HCT116 (cell line): ENCODE measurements around the gene ARMC2. TPM values are rescaled to one million over a fixed set of nuclear protein-coding genes. Genes with fewer than 3 reads are reported as not detected.

ENCODE experiments used
- ATAC-seq: fragments of 200-7000 bp; cut with Tn5 transposase; 2 replicates; pipeline ENCODE4 v1.9.1; 2020; ENCODE audit warnings: mild to moderate bottlenecking, moderate library complexity
- BruUV-seq: library from RNA; stranded (reverse); fragments of 400-500 nt; replicated peaks from 2 replicates; lab custom pipeline; 2021; lab: Mats Ljungman, UMichigan
- CTCF ChIA-PET: fragments of 300-600 bp; sonication (Branson Sonifier 250); formaldehyde crosslinking; loops from one replicate; lab custom pipeline; 2021; ENCODE audit warnings: antibody characterized with exemption; lab: Charles Lee
- POLR2A ChIA-PET: fragments of 300-600, 350-600 bp; sonication (Branson Sonifier 250); formaldehyde crosslinking; loops from one replicate; lab custom pipeline; 2021; ENCODE audit warnings: antibody characterized with exemption; lab: Charles Lee
- RAD21 ChIA-PET, 2 experiments: fragments of 300-600 bp; sonication (Branson Sonifier 250); formaldehyde crosslinking; loops; one replicate each; lab custom pipeline; 2023; ENCODE audit warnings: low total read pairs in 2 of 2; ENCODE audit not compliant: uncharacterized antibody in 2 of 2, unreplicated experiment in 2 of 2, low non-redundant PET in 1 of 2; lab: Charles Lee
- DNase-seq: peaks from one replicate; pipeline ENCODE4 v3.0.0-alpha.2; 2010; ENCODE audit warnings: low read depth, low spot score
- H2AFZ ChIP-seq: fragments of 200-600 bp; shearing (Covaris generic), sonication (generic); 2 replicates; pipeline ENCODE4 v1.6.1; 2017; ENCODE audit warnings: low read depth, mixed run types, mixed read lengths, antibody characterized with exemption, low read length; ENCODE audit not compliant: poor library complexity, severe bottlenecking
- H3K27ac ChIP-seq: 2 replicates; pipeline ENCODE4 v1.5.1; 2012; ENCODE audit warnings: low read depth, low read length
- H3K27me3 ChIP-seq: fragments of 200-600 bp; sonication (generic); 2 replicates; pipeline ENCODE4 v1.6.1; 2016; ENCODE audit warnings: mixed run types, low read length, mixed read lengths; ENCODE audit not compliant: insufficient read depth
- H3K36me3 ChIP-seq, 2 experiments: fragments of 200-500 bp in 1 of 2; fragments of 200-600 bp in 1 of 2; sonication (Bioruptor generic) in 1 of 2; sonication (generic) in 1 of 2; 2 replicates each; pipeline versions ENCODE4 v1.5.1 to v1.6.1; 2014 to 2016; ENCODE audit warnings: low read length in 2 of 2, inconsistent platforms in 1 of 2, mixed read lengths in 1 of 2, mixed run types in 1 of 2; ENCODE audit not compliant: insufficient read depth in 2 of 2, control insufficient read depth in 1 of 2
- H3K4me1 ChIP-seq, 2 experiments: fragments of 200-600 bp in 1 of 2; sonication (generic) in 1 of 2; 2 replicates each; pipeline versions ENCODE4 v1.5.1 to v1.6.1; 2012 to 2017; ENCODE audit warnings: low read length in 2 of 2, inconsistent platforms in 1 of 2, mild to moderate bottlenecking in 1 of 2, mixed read lengths in 1 of 2, mixed run types in 1 of 2, moderate library complexity in 1 of 2; ENCODE audit not compliant: insufficient read depth in 2 of 2, control insufficient read depth in 1 of 2
- H3K4me2 ChIP-seq: fragments of 200-600 bp; sonication (generic); 2 replicates; pipeline ENCODE4 v1.6.1; 2017; ENCODE audit warnings: mixed run types, low read length, mixed read lengths
- H3K4me3 ChIP-seq, 2 experiments: fragments of 200-600 bp in 1 of 2; sonication (generic) in 1 of 2; replicated peaks in 1 of 2; 2 replicates each; pipeline ENCODE4 v1.5.1; 2011 to 2016; ENCODE audit warnings: low read length in 2 of 2, control low read depth in 1 of 2, low read depth in 1 of 2, mild to moderate bottlenecking in 1 of 2, mixed read lengths in 1 of 2, mixed run types in 1 of 2
- H3K79me2 ChIP-seq: fragments of 200-600 bp; sonication (generic); 2 replicates; pipeline ENCODE4 v1.6.1; 2017; ENCODE audit warnings: mild to moderate bottlenecking, mixed run types, low read length, moderate library complexity, mixed read lengths; ENCODE audit not compliant: insufficient read depth
- H3K9ac ChIP-seq: fragments of 200-600 bp; sonication (generic); 2 replicates; pipeline ENCODE4 v1.6.1; 2016; ENCODE audit warnings: low read length, mixed read lengths
- H3K9me2 ChIP-seq: fragments of 200-600 bp; sonication (generic), shearing (Covaris generic); 2 replicates; pipeline ENCODE4 v1.6.1; 2017; ENCODE audit warnings: mixed run types, mild to moderate bottlenecking, moderate library complexity; ENCODE audit not compliant: insufficient read depth
- H3K9me3 ChIP-seq, 2 experiments: fragments of 200-500 bp in 1 of 2; fragments of 200-600 bp in 1 of 2; sonication (Bioruptor generic) in 1 of 2; sonication (generic) in 1 of 2; 2 replicates each; pipeline ENCODE4 v1.6.1; 2014 to 2017; ENCODE audit warnings: low read length in 2 of 2, mixed read lengths in 2 of 2, inconsistent platforms in 1 of 2, low read depth in 1 of 2, mild to moderate bottlenecking in 1 of 2, mixed run types in 1 of 2, moderate library complexity in 1 of 2; ENCODE audit not compliant: control insufficient read depth in 1 of 2, insufficient read depth in 1 of 2
- H4K20me1 ChIP-seq: fragments of 200-600 bp; sonication (generic), shearing (Covaris generic); 2 replicates; pipeline ENCODE4 v1.6.1; 2017; ENCODE audit warnings: mixed run types, mild to moderate bottlenecking, moderate library complexity; ENCODE audit not compliant: insufficient read depth
- CBX3 ChIP-seq: IDR thresholded peaks from 2 replicates; pipeline ENCODE4 v1.6.1; 2012; ENCODE audit warnings: low read depth
- CEBPB ChIP-seq: IDR thresholded peaks from 2 replicates; pipeline ENCODE4 v1.6.1; 2012; ENCODE audit warnings: low read depth
- ELF1 ChIP-seq: IDR thresholded peaks from 2 replicates; pipeline ENCODE4 v1.6.1; 2012; ENCODE audit warnings: low read depth, borderline replicate concordance
- EZH2 ChIP-seq: fragments of 200-600 bp; sonication (generic); IDR thresholded peaks from 2 replicates; pipeline ENCODE4 v1.6.1; 2017; ENCODE audit warnings: antibody characterized with exemption, mixed run types
- EZH2phosphoT487 ChIP-seq: fragments of 200-600 bp; IDR thresholded peaks from 2 replicates; pipeline ENCODE4 v1.6.1; 2018; ENCODE audit warnings: antibody characterized with exemption, borderline replicate concordance
- FOSL1 ChIP-seq: IDR thresholded peaks from 2 replicates; pipeline ENCODE4 v1.6.1; 2012; ENCODE audit warnings: low read depth
- RAD21 ChIP-seq: IDR thresholded peaks from 2 replicates; pipeline ENCODE4 v1.6.1; 2012; ENCODE audit warnings: low read depth, mild to moderate bottlenecking
- SIN3A ChIP-seq: IDR thresholded peaks from 2 replicates; pipeline ENCODE4 v1.6.1; 2012; ENCODE audit warnings: low read depth
- SP1 ChIP-seq: IDR thresholded peaks from 2 replicates; pipeline ENCODE4 v1.6.1; 2012; ENCODE audit warnings: low read depth
- SRF ChIP-seq: IDR thresholded peaks from 2 replicates; pipeline ENCODE4 v1.6.1; 2012; ENCODE audit warnings: low read depth
- TCF7L2 ChIP-seq: IDR thresholded peaks from 2 replicates; pipeline ENCODE4 v1.7.0; 2011; ENCODE audit warnings: borderline replicate concordance, inconsistent platforms; ENCODE audit not compliant: insufficient read depth, insufficient read length; ENCODE audit errors: extremely low read depth
- ZFX ChIP-seq: fragments of 450-650 bp; IDR thresholded peaks from 2 replicates; pipeline ENCODE4 v1.6.1; 2017
- ZNF274 ChIP-seq: fragments of 200-500 bp; sonication (Bioruptor generic); IDR thresholded peaks from 2 replicates; pipeline ENCODE4 v1.6.1; 2014; ENCODE audit warnings: mild to moderate bottlenecking, low read depth, low read length, inconsistent platforms
- intact Hi-C: fragments of 100-400 bp; cut with micrococcal nuclease; formaldehyde crosslinking; loops from 2 replicates; pipeline ENCODE4 v1.10.0; 2022
- total RNA-seq: library from RNA; stranded (reverse); gene quantifications from one replicate; pipeline ENCODE4 v1.2.1, GENCODE V29; 2021; ENCODE audit not compliant: unreplicated experiment
- TF ChIP-seq, protein P1 (sequence below): IDR thresholded peaks from 2 replicates; pipeline ENCODE4 v1.6.1; 2012; ENCODE audit warnings: low read depth
- TF ChIP-seq, protein P2 (sequence below), 3 experiments: fragments of 200-600 bp in 1 of 3; sonication (generic) in 1 of 3; IDR thresholded peaks in 2 of 3; conservative IDR thresholded peaks in 1 of 3; 2 replicates each; pipeline ENCODE4 v1.5.1; 2012 to 2017; ENCODE audit warnings: low read depth in 2 of 3, low read length in 2 of 3, antibody characterized with exemption in 1 of 3, borderline replicate concordance in 1 of 3, control low read depth in 1 of 3, mild to moderate bottlenecking in 1 of 3, mixed read lengths in 1 of 3, mixed run types in 1 of 3, moderate library complexity in 1 of 3; ENCODE audit not compliant: insufficient read depth in 1 of 3
- TF ChIP-seq, protein P3 (sequence below): IDR thresholded peaks from 2 replicates; pipeline ENCODE4 v1.6.1; 2012

Gene ARMC2
- total RNA-seq, 1 experiment from 2014 or later, result 3.6 TPM

DNA sequence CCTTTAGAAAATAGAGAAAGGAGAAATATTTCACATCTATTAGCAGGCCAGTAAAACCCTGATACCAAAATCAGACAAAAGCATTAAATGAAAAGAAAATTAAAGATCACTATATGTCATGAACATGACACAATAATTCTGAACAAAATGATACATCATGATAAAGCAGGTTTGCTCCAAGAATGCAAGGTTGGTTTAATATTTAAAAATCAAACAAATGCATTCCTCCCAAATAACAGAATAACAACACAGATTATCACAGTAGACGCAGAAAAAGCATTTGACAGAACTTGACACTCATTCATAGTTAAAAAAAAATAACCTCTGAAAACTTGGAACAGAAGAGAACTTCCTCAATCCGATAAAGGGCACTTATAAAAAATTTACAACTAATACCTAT lies 22.9 kb upstream of the ARMC2 start:
- Histone ChIP-seq H2AFZ (no peak overlapping the region), H3K79me2 (no peaks in the 10 kb centered on the region), H3K4me2 (no peak overlapping the region), H3K9me2 (no peaks in the 10 kb centered on the region), H4K20me1 (no peaks in the 10 kb centered on the region), H3K4me3 (no peak overlapping the region), H3K4me1 (no peaks in the 10 kb centered on the region), H3K27ac (no peak overlapping the region), H3K36me3 (no peaks in the 10 kb centered on the region), H3K27me3 (no peaks in the 10 kb centered on the region), H3K9ac (no peak overlapping the region), H3K9me3 (0 out of 4 replicates have a peak, but pooled peaks cover 0 to 5% of the 10 kb centered on the region in 2 experiments)
- ATAC-seq (no peak), DNase-seq (no peak)
- no TSS peak for BruUV-seq
- no peak for TF ChIP-seq SIN3A
- intact Hi-C loops, result no loop called here
- CTCF ChIA-PET, result no interaction called here
- RAD21 ChIA-PET, result no interaction called here
- POLR2A ChIA-PET, result no interaction called here

DNA sequence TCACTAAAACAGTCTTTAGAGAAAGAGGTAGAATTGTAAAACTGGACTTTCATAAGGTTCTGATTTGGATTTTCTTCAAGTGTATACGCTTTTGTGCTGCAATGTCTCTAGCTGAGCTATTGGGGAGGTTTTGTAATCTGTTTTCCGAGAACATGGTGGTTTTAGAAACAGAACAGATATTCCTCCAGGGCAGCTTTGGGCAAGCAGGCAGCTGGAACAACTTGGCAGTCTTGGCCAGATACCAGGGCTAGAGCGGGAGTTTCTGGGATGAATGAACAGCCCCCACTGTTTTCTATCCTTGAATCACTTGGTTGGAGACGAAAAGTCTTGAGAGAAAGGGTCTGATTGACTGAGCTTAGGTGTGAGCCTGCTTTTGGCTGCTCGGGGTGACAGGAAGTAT lies 17.1 kb upstream of the ARMC2 start:
- no TSS peak for BruUV-seq
- TF ChIP-seq TCF7L2 (no peak), FOSL1 (no peak), SIN3A (no peak), SP1 (no peak), SRF (no peak), ELF1 (no peak), EZH2phosphoT487 (no peak), RAD21 (no peak), CBX3 (no peak), CEBPB (no peak), ZNF274 (no peak), EZH2 (no peak), ZFX (no peak)
- TF ChIP-seq, protein P1, sequence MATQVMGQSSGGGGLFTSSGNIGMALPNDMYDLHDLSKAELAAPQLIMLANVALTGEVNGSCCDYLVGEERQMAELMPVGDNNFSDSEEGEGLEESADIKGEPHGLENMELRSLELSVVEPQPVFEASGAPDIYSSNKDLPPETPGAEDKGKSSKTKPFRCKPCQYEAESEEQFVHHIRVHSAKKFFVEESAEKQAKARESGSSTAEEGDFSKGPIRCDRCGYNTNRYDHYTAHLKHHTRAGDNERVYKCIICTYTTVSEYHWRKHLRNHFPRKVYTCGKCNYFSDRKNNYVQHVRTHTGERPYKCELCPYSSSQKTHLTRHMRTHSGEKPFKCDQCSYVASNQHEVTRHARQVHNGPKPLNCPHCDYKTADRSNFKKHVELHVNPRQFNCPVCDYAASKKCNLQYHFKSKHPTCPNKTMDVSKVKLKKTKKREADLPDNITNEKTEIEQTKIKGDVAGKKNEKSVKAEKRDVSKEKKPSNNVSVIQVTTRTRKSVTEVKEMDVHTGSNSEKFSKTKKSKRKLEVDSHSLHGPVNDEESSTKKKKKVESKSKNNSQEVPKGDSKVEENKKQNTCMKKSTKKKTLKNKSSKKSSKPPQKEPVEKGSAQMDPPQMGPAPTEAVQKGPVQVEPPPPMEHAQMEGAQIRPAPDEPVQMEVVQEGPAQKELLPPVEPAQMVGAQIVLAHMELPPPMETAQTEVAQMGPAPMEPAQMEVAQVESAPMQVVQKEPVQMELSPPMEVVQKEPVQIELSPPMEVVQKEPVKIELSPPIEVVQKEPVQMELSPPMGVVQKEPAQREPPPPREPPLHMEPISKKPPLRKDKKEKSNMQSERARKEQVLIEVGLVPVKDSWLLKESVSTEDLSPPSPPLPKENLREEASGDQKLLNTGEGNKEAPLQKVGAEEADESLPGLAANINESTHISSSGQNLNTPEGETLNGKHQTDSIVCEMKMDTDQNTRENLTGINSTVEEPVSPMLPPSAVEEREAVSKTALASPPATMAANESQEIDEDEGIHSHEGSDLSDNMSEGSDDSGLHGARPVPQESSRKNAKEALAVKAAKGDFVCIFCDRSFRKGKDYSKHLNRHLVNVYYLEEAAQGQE, result no peak
- TF ChIP-seq, protein P2, sequence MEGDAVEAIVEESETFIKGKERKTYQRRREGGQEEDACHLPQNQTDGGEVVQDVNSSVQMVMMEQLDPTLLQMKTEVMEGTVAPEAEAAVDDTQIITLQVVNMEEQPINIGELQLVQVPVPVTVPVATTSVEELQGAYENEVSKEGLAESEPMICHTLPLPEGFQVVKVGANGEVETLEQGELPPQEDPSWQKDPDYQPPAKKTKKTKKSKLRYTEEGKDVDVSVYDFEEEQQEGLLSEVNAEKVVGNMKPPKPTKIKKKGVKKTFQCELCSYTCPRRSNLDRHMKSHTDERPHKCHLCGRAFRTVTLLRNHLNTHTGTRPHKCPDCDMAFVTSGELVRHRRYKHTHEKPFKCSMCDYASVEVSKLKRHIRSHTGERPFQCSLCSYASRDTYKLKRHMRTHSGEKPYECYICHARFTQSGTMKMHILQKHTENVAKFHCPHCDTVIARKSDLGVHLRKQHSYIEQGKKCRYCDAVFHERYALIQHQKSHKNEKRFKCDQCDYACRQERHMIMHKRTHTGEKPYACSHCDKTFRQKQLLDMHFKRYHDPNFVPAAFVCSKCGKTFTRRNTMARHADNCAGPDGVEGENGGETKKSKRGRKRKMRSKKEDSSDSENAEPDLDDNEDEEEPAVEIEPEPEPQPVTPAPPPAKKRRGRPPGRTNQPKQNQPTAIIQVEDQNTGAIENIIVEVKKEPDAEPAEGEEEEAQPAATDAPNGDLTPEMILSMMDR (IDR thresholded peaks at IDR 0.05 in 2 of 3, conservative IDR thresholded peaks at IDR 0.05 in 1 of 3; ENCODE audit: borderline replicate concordance in 1 of 3, insufficient read depth in 1 of 3, low read depth in 2 of 3, low read length in 2 of 3), result no peak
- TF ChIP-seq, protein P3, sequence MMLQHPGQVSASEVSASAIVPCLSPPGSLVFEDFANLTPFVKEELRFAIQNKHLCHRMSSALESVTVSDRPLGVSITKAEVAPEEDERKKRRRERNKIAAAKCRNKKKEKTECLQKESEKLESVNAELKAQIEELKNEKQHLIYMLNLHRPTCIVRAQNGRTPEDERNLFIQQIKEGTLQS, result no peak
- TF ChIP-seq, all 23 proteins: peak for 0
- no peaks in the 10 kb centered on the region for H4K20me1 ChIP-seq
- H3K27me3 ChIP-seq, result no peaks in the 10 kb centered on the region
- no peaks in the 10 kb centered on the region for H3K36me3 ChIP-seq
- ChIA-PET RAD21 (no interaction called here), CTCF (no interaction called here), POLR2A (no interaction called here)
- no peaks in the 10 kb centered on the region for H3K4me1 ChIP-seq
- no peaks in the 10 kb centered on the region for H3K9me2 ChIP-seq
- no peak overlapping the region for H3K9ac ChIP-seq
- no peaks in the 10 kb centered on the region for H3K9me3 ChIP-seq
- H3K4me3 ChIP-seq, result no peak overlapping the region
- no peak overlapping the region for H2AFZ ChIP-seq
- H3K4me2 ChIP-seq, result no peak overlapping the region
- intact Hi-C loops, result no loop called here
- H3K27ac ChIP-seq, result no peak overlapping the region
- H3K79me2 ChIP-seq, result no peaks in the 10 kb centered on the region
- ATAC-seq, result no peak
- no peak for DNase-seq
